ENCODE measurements around the gene OLFM3. TPM values are rescaled to one million over a fixed set of nuclear protein-coding genes. Genes with fewer than 3 reads are reported as not detected.

OLFM3 gene
- total RNA-seq, 1 experiment from 2014 or later, result 1.2 TPM

GRCh38 chr1:101849356-101849755 is 147.4 kb downstream of the OLFM3 start:
- DNase-seq (ENCODE audit: low spot score), result no peak

- no peak for DNase-seq (ENCODE audit: low spot score)
Observed at GRCh38 chr1:101847626-101848025, 149.1 kb downstream of the OLFM3 start.

GRCh38 chr1:101846820-101847219 is 149.9 kb downstream of the OLFM3 start:
- no peak for DNase-seq (ENCODE audit: low spot score)

- no peak for DNase-seq (ENCODE audit: low spot score)
Observed at GRCh38 chr1:101843160-101843559, 153.6 kb downstream of the OLFM3 start.

- DNase-seq (ENCODE audit: low spot score), result no peak
Observed at GRCh38 chr1:101841824-101842223, 154.9 kb downstream of the OLFM3 start.

GRCh38 chr1:101835988-101836387 is 160.7 kb downstream of the OLFM3 start:
- DNase-seq (ENCODE audit: low spot score), result no peak

- no peak for DNase-seq (ENCODE audit: low spot score)
Observed at GRCh38 chr1:101833312-101833711, 163.4 kb downstream of the OLFM3 start.

GRCh38 chr1:101826416-101826815 is 170.3 kb downstream of the OLFM3 start:
- no peak for DNase-seq (ENCODE audit: low spot score)

- DNase-seq (ENCODE audit: low spot score), result peak; percentile 27
Observed at GRCh38 chr1:101820071-101820470, 176.7 kb downstream of the OLFM3 start.

GRCh38 chr1:101816262-101816661 is 180.5 kb downstream of the OLFM3 start:
- no peak for DNase-seq (ENCODE audit: low spot score)

GRCh38 chr1:101798417-101798816 is 198.3 kb downstream of the OLFM3 start:
- no peak for DNase-seq (ENCODE audit: low spot score)

GRCh38 chr1:101797722-101798121 is 199.0 kb downstream of the OLFM3 start:
- no peak for DNase-seq (ENCODE audit: low spot score)

GRCh38 chr1:101781201-101781831 is 215.4 kb downstream of the OLFM3 start:
- peak; percentile 8 for DNase-seq (ENCODE audit: low spot score)

- peak; percentile 2 for DNase-seq (ENCODE audit: low spot score)
Observed at GRCh38 chr1:101769520-101769919, 227.2 kb downstream of the OLFM3 start.

- no peak for DNase-seq (ENCODE audit: low spot score)
Observed at GRCh38 chr1:101757985-101758384, 238.7 kb downstream of the OLFM3 start.

GRCh38 chr1:101756411-101756810 is 240.3 kb downstream of the OLFM3 start:
- DNase-seq (ENCODE audit: low spot score), result no peak
